Liver (tissue), 3 donors: Measurements from ENCODE around the gene GNAO1.

Experiments used
- CTCF ChIP-seq: fragments of 150-350 bp; IDR thresholded peaks from 2 replicates; pipeline ENCODE4 v1.5.1; 2017; ENCODE audit warnings: improper control_type of control experiment, low read depth, low read length; ENCODE audit not compliant: missing input control
- EGR1 ChIP-seq, 2 donors: IDR thresholded peaks; 2 replicates each; pipeline ENCODE4 v1.6.1; 2016 to 2018; ENCODE audit warnings: antibody characterized with exemption in 2 of 2, low read depth in 2 of 2
- MAX ChIP-seq: IDR thresholded peaks from 2 replicates; pipeline ENCODE4 v1.6.1; 2016; ENCODE audit warnings: antibody characterized with exemption
- RAD21 ChIP-seq, 2 donors: IDR thresholded peaks; 2 replicates each; pipeline ENCODE4 v1.6.1; 2016; ENCODE audit warnings: antibody characterized with exemption in 2 of 2, mild to moderate bottlenecking in 2 of 2
- RXRA ChIP-seq, 2 donors: IDR thresholded peaks; 2 replicates each; pipeline ENCODE4 v1.6.1; 2017 to 2018; ENCODE audit warnings: antibody characterized with exemption in 2 of 2, mild to moderate bottlenecking in 1 of 2
- TAF1 ChIP-seq: conservative IDR thresholded peaks from 2 replicates; pipeline ENCODE4 v1.6.1; 2016; ENCODE audit warnings: antibody characterized with exemption, mild to moderate bottlenecking
- ZBTB33 ChIP-seq: IDR thresholded peaks from 2 replicates; pipeline ENCODE4 v1.6.1; 2016; ENCODE audit warnings: antibody characterized with exemption
- donor health status: healthy.
- donor health status: healthy.

- TF ChIP-seq ZBTB33 (no peak), MAX (no peak), CTCF (no peak), EGR1 (IDR thresholded peaks at IDR 0.05; ENCODE audit: low read depth in 2 of 2) (no peak), TAF1 (no peak), RXRA (IDR thresholded peaks at IDR 0.05) (no peak), RAD21 (IDR thresholded peaks at IDR 0.05) (no peak)
Measured at GRCh38 chr16:56340864-56341365, 149.6 kb downstream of the GNAO1 start.
